Glutamatergic neuron (in vitro differentiated cells): ENCODE data around the gene ADAR. TPM values are rescaled to one million over a fixed set of nuclear protein-coding genes. Genes with fewer than 3 reads are reported as not detected.
A peak's percentile ranks its signal among the peaks of the same experiment; 100 is the strongest.

ENCODE experiments used
- DNase-seq: peaks from one replicate; pipeline ENCODE4 v3.0.0; 2022
- H3K27ac Mint-ChIP-seq: one replicate; pipeline ENCODE4 v1.8.0; 2020; ENCODE audit warnings: mild to moderate bottlenecking, mixed read lengths, inconsistent platforms; ENCODE audit not compliant: unreplicated experiment
- H3K27me3 Mint-ChIP-seq: one replicate; pipeline ENCODE4 v1.8.0; 2020; ENCODE audit warnings: mild to moderate bottlenecking, moderate library complexity, mixed read lengths, inconsistent platforms; ENCODE audit not compliant: unreplicated experiment
- H3K36me3 Mint-ChIP-seq: one replicate; pipeline ENCODE4 v1.8.0; 2020; ENCODE audit warnings: mild to moderate bottlenecking, mixed read lengths, inconsistent platforms; ENCODE audit not compliant: unreplicated experiment
- H3K4me1 Mint-ChIP-seq: one replicate; pipeline ENCODE4 v1.8.0; 2020; ENCODE audit warnings: mild to moderate bottlenecking, low read depth, mixed read lengths, inconsistent platforms; ENCODE audit not compliant: unreplicated experiment
- H3K4me3 Mint-ChIP-seq: one replicate; pipeline ENCODE4 v1.8.0; 2020; ENCODE audit warnings: mild to moderate bottlenecking, mixed read lengths, inconsistent platforms; ENCODE audit not compliant: unreplicated experiment
- H3K9me3 Mint-ChIP-seq: one replicate; pipeline ENCODE4 v1.8.0; 2020; ENCODE audit warnings: mild to moderate bottlenecking, moderate library complexity, mixed read lengths, inconsistent platforms; ENCODE audit not compliant: unreplicated experiment
- total RNA-seq: library from RNA; stranded (reverse); fragmentation: NEBNext Ultra II Directional; extraction: Animal tissue kit (Norgen Biotek cat#: 25700); gene quantifications from one replicate; pipeline ENCODE4 v1.2.1, GENCODE V29; 2021; ENCODE audit not compliant: unreplicated experiment
- TF ChIP-seq, protein P1 (sequence below): fragments of 200-600 bp; sonication (generic); IDR thresholded peaks from one replicate; pipeline ENCODE4 v1.5.0; 2021; ENCODE audit not compliant: partially characterized antibody, unreplicated experiment

ADAR gene
- total RNA-seq, 1 donor from 2014 or later = 166 TPM

DNA sequence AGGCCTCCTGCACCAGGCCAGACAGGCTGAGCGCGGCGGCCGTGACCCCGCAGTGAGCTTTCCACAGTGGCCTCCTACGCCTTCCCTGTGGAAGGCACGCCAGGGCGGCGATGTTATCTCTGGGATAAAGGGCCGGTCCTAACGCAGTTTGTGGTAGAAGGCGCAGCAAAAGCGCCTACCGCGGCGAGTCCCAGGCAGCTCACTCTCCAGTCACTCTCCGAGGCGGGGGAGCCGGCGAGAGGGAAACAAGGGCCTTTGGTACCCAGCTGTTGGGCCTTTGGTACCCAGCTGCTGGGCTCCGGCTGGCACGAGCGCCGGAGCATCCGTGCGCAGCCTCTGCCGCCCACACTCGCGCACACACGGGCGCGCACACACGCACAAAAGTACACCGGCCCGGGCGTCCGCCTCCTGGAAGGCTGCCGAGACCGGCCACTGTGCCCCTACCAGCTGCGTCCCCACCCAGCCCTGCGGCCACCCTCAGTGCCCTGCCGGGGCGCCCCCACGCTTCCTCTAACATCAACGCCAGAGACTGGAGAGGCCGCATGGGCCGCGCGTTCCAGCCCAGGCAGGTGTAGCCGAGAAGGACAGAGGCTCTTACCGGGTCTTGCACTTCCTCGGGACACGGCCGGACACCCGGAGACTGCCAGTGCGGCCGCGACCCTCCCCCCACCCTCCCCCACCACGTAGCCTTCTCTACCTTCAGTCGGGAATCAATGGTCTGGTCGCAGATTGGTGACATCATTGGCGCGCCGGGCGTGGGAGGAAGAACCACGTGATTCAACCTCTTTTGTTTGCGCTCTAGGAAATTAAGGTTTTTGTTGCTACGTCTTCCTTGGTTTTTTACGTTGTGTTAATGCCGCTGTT, 19.5 kb upstream of the ADAR start:
- Mint-ChIP-seq H3K4me1 (peaks cover 19% of the 10 kb centered on the region), H3K27ac (peak overlapping the region; percentile 100), H3K9me3 (peaks cover 17% of the 10 kb centered on the region)

DNA sequence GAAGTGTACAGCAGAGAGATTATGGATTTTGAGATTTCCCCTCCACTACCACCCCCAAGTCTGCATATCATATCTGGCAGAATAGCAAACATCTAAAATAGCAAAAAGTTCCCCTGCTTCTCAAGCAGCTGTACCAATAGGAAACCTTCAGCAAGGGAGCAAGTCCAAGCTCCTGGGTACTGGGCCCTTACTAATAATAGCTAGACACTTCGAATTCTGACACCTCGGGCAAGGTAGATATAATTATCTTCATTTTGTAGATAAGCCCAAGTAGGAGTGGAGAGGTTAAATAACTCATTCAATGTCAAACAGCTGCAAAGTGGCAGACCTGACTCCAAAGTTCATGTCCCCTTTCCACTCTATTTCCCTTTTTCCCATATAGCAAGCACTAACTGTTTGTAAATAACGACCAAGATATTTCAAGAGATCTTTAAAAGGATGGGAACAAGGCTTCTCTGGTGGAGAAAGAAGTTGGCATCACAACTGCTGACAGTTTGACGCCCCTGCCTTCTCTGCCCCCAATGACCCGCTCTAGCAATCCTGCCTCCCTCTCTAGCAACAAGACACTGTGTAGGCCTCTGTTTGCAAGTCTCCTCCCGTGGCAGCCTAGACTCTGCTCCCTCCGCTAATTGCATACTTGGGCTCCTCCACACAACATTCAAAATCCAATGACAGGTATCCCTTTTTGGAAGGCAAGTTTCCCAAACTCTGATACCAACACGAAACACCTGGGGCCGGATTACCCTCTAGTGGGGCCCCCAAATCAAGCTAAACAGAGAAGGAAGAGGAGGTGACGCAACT, 18.7 kb upstream of the ADAR start:
- DNase-seq = peak; percentile 20
- peak overlapping the region; percentile 100 for H3K4me3 Mint-ChIP-seq
- H3K4me1 Mint-ChIP-seq = peaks cover 19% of the 10 kb centered on the region
- H3K27ac Mint-ChIP-seq = peak overlapping the region; percentile 100
- H3K9me3 Mint-ChIP-seq = peaks cover 17% of the 10 kb centered on the region
- peaks cover 10% of the 10 kb centered on the region for H3K27me3 Mint-ChIP-seq
- peaks cover 14% of the 10 kb centered on the region for H3K36me3 Mint-ChIP-seq
- TF ChIP-seq, protein P1, sequence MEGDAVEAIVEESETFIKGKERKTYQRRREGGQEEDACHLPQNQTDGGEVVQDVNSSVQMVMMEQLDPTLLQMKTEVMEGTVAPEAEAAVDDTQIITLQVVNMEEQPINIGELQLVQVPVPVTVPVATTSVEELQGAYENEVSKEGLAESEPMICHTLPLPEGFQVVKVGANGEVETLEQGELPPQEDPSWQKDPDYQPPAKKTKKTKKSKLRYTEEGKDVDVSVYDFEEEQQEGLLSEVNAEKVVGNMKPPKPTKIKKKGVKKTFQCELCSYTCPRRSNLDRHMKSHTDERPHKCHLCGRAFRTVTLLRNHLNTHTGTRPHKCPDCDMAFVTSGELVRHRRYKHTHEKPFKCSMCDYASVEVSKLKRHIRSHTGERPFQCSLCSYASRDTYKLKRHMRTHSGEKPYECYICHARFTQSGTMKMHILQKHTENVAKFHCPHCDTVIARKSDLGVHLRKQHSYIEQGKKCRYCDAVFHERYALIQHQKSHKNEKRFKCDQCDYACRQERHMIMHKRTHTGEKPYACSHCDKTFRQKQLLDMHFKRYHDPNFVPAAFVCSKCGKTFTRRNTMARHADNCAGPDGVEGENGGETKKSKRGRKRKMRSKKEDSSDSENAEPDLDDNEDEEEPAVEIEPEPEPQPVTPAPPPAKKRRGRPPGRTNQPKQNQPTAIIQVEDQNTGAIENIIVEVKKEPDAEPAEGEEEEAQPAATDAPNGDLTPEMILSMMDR = no peak

More for the DNA sequence above, 19.5 kb upstream of the ADAR start:
- H3K36me3 Mint-ChIP-seq = peaks cover 14% of the 10 kb centered on the region
- peak overlapping the region; percentile 100 for H3K4me3 Mint-ChIP-seq
- DNase-seq = peak; percentile 95
- peaks cover 10% of the 10 kb centered on the region for H3K27me3 Mint-ChIP-seq
- TF ChIP-seq, protein P1 = no peak

DNA sequence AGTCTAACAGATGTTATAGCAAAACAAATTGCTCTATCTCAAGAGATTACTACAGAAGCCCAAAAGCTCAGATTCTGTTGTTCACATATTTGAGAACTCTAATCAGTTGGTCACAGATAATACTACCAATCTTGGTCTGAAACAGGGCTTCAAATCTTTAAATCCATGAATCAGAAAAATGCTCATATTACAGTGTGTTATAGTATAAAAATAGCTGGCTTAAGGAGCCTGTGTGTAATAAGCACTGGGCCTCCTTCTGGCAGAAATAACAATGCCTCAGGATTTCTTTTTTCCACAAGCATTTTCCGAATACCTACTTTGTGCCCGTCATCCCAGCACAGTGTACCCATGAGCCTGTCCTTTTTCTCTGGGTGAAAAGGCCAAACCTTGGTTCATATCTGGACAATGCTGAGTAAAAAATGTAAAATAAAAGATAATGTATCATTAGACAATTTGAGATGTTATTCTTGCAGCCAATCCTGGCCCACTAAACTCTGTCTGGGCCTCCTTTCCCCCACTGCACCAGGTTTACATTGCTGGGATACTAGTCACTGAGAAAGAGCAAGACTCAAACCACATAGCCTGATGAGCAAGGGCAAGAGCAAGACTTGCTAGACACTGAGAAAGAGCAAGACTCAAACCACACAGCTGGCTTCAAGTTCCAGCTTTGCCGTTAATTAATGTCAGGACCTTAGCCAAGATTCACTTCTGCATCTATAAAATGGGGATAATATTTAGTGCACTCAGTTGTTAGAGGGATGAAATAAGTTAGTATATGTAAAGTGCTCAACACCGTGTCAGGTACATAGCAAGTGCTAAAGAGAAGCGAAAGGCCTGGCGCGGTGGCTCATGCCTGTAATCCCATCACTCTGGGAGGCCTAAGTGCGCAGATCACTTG, 17.0 kb upstream of the ADAR start:
- peak overlapping the region; percentile 64 for H3K4me3 Mint-ChIP-seq
- TF ChIP-seq, protein P1 = no peak

DNA sequence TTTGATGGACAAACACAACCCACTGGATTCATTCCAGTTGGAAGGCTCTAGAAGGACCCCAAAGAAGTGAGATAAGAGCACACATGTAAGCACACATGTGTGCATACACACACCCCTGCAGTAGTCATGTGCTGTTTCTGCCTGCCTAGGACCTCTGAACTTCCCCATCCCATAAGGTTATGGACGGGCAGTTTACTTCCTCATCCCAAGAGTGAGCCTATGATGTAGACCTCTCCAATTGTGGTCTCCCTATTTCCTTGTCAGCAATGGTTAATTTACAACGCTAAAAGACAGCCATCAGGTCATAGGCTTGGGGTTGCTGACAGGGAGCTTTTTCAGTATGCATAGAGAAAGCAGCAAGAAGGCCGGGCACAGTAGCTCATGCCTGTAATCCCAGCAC, 15.4 kb upstream of the ADAR start:
- H3K36me3 Mint-ChIP-seq = peaks cover 4% of the 10 kb centered on the region
- H3K4me3 Mint-ChIP-seq = no peak overlapping the region
- peaks cover 10% of the 10 kb centered on the region for H3K27me3 Mint-ChIP-seq
- H3K4me1 Mint-ChIP-seq = peaks cover 22% of the 10 kb centered on the region
- H3K9me3 Mint-ChIP-seq = peaks cover 11% of the 10 kb centered on the region
- no peak overlapping the region for H3K27ac Mint-ChIP-seq
- TF ChIP-seq, protein P1 = no peak
- DNase-seq = no peak

More for the DNA sequence above, 17.0 kb upstream of the ADAR start:
- Mint-ChIP-seq H3K27me3 (peaks cover 10% of the 10 kb centered on the region), H3K27ac (peak overlapping the region; percentile 66), H3K4me1 (peaks cover 20% of the 10 kb centered on the region), H3K9me3 (peaks cover 17% of the 10 kb centered on the region), H3K36me3 (peaks cover 8% of the 10 kb centered on the region)
- DNase-seq = no peak
